Endometrial microvascular endothelial cells (primary cell): Measurements from ENCODE around the gene PABPC3. TPM values are rescaled to one million over a fixed set of nuclear protein-coding genes. Genes with fewer than 3 reads are reported as not detected.

Experiments
- total RNA-seq: library from RNA; depleted of rRNA; stranded (reverse); fragments of >200 nt; gene quantifications from one replicate; pipeline ENCODE4 v1.2.3, GENCODE V29; 2015; ENCODE audit errors: inconsistent ontology term

The PABPC3 gene
- total RNA-seq, 1 donor from 2014 or later = not detected

Other genes with a start within 250 kb of the PABPC3 start
- not detected for gene AMER2, start 76.2 kb downstream of the PABPC3 start, total RNA-seq
- gene MTMR6, start 191.4 kb downstream of the PABPC3 start, total RNA-seq = 24.4 TPM
- gene NUP58, start 205.5 kb downstream of the PABPC3 start, total RNA-seq = 40.8 TPM